SK-N-SH treated with all-trans-retinoic acid at 6 μM for 48 hours (cell line): ENCODE results near the gene ZFP14.

Source experiments
- ATAC-seq: fragments of 200-7000 bp; cut with Tn5 transposase; 3 replicates; pipeline ENCODE4 v1.9.1; 2020; ENCODE audit warnings: mild to moderate bottlenecking, moderate library complexity
- ARNTL ChIP-seq: fragments of 450-650 bp; formaldehyde crosslinking; IDR thresholded peaks from 2 replicates; pipeline ENCODE4 v1.5.0; 2020; ENCODE audit warnings: low read depth, mild to moderate bottlenecking, moderate library complexity, borderline replicate concordance
- BACH2 ChIP-seq: fragments of 250-450 bp; sonication (Bioruptor Pico); IDR thresholded peaks from 2 replicates; pipeline ENCODE4 v1.9.0; 2021; ENCODE audit warnings: mild to moderate bottlenecking, borderline replicate concordance
- CREB5 ChIP-seq: fragments of 250-450 bp; sonication (Bioruptor Pico); IDR thresholded peaks from 2 replicates; pipeline ENCODE4 v1.5.1; 2020; ENCODE audit warnings: low read depth, mild to moderate bottlenecking, moderate library complexity
- CSDC2 ChIP-seq: fragments of 250-450 bp; sonication (Bioruptor Pico); IDR thresholded peaks from 2 replicates; pipeline ENCODE4 v1.5.0; 2020; ENCODE audit warnings: mild to moderate bottlenecking, moderate library complexity
- ESRRG ChIP-seq: fragments of 250-450 bp; sonication (Bioruptor Pico); IDR thresholded peaks from 2 replicates; pipeline ENCODE4 v1.6.1; 2021; ENCODE audit warnings: mild to moderate bottlenecking
- GLIS3 ChIP-seq: fragments of 250-450 bp; sonication (Bioruptor Pico); IDR thresholded peaks from 2 replicates; pipeline ENCODE4 v1.5.0; 2020; ENCODE audit warnings: mild to moderate bottlenecking, moderate library complexity
- OSR1 ChIP-seq: fragments of 250-450 bp; sonication (Bioruptor Pico); IDR thresholded peaks from 2 replicates; pipeline ENCODE4 v1.8.0; 2022; ENCODE audit warnings: moderate library complexity, mild to moderate bottlenecking, inconsistent platforms
- POU6F1 ChIP-seq: fragments of 250-450 bp; sonication (Bioruptor Pico); IDR thresholded peaks from 2 replicates; pipeline ENCODE4 v1.8.0; 2021; ENCODE audit warnings: low read depth, mild to moderate bottlenecking, moderate library complexity, borderline replicate concordance
- PPARA ChIP-seq: fragments of 250-450 bp; sonication (Bioruptor Pico); IDR thresholded peaks from 2 replicates; pipeline ENCODE4 v1.5.0; 2020; ENCODE audit warnings: mild to moderate bottlenecking, borderline replicate concordance
- RARB ChIP-seq: fragments of 250-450 bp; sonication (Bioruptor Pico); IDR thresholded peaks from 2 replicates; pipeline ENCODE4 v1.8.0; 2021; ENCODE audit warnings: mild to moderate bottlenecking, moderate library complexity
- SNAI2 ChIP-seq: fragments of 250-450 bp; sonication (Bioruptor Pico); IDR thresholded peaks from 2 replicates; pipeline ENCODE4 v1.5.0; 2020; ENCODE audit warnings: mild to moderate bottlenecking, moderate library complexity
- TCF4 ChIP-seq: fragments of 250-450 bp; sonication (Bioruptor Pico); IDR thresholded peaks from 2 replicates; pipeline ENCODE4 v1.8.0; 2021; ENCODE audit warnings: mild to moderate bottlenecking, moderate library complexity, borderline replicate concordance
- TOX ChIP-seq: fragments of 250-450 bp; sonication (Bioruptor Pico); IDR thresholded peaks from 2 replicates; pipeline ENCODE4 v1.8.0; 2021; ENCODE audit warnings: mild to moderate bottlenecking, moderate library complexity, borderline replicate concordance
- ZC3H10 ChIP-seq: fragments of 250-450 bp; sonication (Bioruptor Pico); IDR thresholded peaks from 2 replicates; pipeline ENCODE4 v1.5.1; 2021; ENCODE audit warnings: mild to moderate bottlenecking, moderate library complexity
- ZFP3 ChIP-seq: fragments of 250-450 bp; sonication (Bioruptor Pico); IDR thresholded peaks from 2 replicates; pipeline ENCODE4 v1.5.0; 2020; ENCODE audit warnings: mild to moderate bottlenecking, moderate library complexity
- ZNF565 ChIP-seq: fragments of 450-650 bp; formaldehyde crosslinking; conservative IDR thresholded peaks from 2 replicates; pipeline ENCODE4 v1.5.0; 2020; ENCODE audit warnings: low read depth, mild to moderate bottlenecking, moderate library complexity
- ZNF8 ChIP-seq: fragments of 450-650 bp; formaldehyde crosslinking; IDR thresholded peaks from 2 replicates; pipeline ENCODE4 v1.5.0; 2020; ENCODE audit warnings: mild to moderate bottlenecking, moderate library complexity
- TF ChIP-seq, protein P1 (sequence below): fragments of 250-450 bp; sonication (Bioruptor Pico); IDR thresholded peaks from 2 replicates; pipeline ENCODE4 v1.5.1; 2021; ENCODE audit warnings: mild to moderate bottlenecking, moderate library complexity
- TF ChIP-seq, protein P2 (sequence below): fragments of 250-450 bp; sonication (Bioruptor Pico); IDR thresholded peaks from 2 replicates; pipeline ENCODE4 v1.5.0; 2020; ENCODE audit warnings: mild to moderate bottlenecking, moderate library complexity
- TF ChIP-seq, protein P3 (sequence below): fragments of 250-450 bp; sonication (Bioruptor Pico); IDR thresholded peaks from 2 replicates; pipeline ENCODE4 v1.8.0; 2020; ENCODE audit warnings: mild to moderate bottlenecking, moderate library complexity, borderline replicate concordance

ZFP14 gene

DNA sequence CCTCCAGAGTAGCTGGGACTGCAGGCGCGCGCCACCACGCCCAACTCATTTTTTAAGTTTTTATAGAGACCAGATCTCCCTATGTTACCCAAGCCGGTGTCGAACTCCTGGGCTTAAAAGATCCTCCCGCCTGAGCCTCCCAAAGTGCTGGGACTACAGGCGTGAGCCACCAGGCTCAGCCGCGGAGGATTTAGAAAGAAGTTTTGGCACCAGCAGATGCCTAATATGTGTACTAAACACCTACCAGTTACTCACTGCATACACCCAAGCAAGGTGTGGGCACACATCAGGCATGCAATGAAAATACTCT, 464 bp upstream of the ZFP14 start:
- no peak for ATAC-seq
- TF ChIP-seq POU6F1 (no peak), TCF4 (no peak), ARNTL (CRISPR knock-in tag) (no peak), SNAI2 (CRISPR knock-in tag) (no peak), CREB5 (CRISPR knock-in tag) (no peak), PPARA (CRISPR knock-in tag) (no peak), RARB (CRISPR knock-in tag) (no peak), GLIS3 (no peak), TOX (CRISPR knock-in tag) (no peak), ZNF8 (no peak), ZFP3 (CRISPR knock-in tag) (no peak), CSDC2 (no peak), BACH2 (CRISPR knock-in tag) (no peak)
- TF ChIP-seq, protein P1, sequence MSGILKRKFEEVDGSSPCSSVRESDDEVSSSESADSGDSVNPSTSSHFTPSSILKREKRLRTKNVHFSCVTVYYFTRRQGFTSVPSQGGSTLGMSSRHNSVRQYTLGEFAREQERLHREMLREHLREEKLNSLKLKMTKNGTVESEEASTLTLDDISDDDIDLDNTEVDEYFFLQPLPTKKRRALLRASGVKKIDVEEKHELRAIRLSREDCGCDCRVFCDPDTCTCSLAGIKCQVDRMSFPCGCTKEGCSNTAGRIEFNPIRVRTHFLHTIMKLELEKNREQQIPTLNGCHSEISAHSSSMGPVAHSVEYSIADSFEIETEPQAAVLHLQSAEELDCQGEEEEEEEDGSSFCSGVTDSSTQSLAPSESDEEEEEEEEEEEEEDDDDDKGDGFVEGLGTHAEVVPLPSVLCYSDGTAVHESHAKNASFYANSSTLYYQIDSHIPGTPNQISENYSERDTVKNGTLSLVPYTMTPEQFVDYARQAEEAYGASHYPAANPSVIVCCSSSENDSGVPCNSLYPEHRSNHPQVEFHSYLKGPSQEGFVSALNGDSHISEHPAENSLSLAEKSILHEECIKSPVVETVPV: no peak
- TF ChIP-seq, protein P2, sequence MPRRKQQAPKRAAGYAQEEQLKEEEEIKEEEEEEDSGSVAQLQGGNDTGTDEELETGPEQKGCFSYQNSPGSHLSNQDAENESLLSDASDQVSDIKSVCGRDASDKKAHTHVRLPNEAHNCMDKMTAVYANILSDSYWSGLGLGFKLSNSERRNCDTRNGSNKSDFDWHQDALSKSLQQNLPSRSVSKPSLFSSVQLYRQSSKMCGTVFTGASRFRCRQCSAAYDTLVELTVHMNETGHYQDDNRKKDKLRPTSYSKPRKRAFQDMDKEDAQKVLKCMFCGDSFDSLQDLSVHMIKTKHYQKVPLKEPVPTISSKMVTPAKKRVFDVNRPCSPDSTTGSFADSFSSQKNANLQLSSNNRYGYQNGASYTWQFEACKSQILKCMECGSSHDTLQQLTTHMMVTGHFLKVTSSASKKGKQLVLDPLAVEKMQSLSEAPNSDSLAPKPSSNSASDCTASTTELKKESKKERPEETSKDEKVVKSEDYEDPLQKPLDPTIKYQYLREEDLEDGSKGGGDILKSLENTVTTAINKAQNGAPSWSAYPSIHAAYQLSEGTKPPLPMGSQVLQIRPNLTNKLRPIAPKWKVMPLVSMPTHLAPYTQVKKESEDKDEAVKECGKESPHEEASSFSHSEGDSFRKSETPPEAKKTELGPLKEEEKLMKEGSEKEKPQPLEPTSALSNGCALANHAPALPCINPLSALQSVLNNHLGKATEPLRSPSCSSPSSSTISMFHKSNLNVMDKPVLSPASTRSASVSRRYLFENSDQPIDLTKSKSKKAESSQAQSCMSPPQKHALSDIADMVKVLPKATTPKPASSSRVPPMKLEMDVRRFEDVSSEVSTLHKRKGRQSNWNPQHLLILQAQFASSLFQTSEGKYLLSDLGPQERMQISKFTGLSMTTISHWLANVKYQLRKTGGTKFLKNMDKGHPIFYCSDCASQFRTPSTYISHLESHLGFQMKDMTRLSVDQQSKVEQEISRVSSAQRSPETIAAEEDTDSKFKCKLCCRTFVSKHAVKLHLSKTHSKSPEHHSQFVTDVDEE (CRISPR knock-in tag): no peak
- TF ChIP-seq, protein P3, sequence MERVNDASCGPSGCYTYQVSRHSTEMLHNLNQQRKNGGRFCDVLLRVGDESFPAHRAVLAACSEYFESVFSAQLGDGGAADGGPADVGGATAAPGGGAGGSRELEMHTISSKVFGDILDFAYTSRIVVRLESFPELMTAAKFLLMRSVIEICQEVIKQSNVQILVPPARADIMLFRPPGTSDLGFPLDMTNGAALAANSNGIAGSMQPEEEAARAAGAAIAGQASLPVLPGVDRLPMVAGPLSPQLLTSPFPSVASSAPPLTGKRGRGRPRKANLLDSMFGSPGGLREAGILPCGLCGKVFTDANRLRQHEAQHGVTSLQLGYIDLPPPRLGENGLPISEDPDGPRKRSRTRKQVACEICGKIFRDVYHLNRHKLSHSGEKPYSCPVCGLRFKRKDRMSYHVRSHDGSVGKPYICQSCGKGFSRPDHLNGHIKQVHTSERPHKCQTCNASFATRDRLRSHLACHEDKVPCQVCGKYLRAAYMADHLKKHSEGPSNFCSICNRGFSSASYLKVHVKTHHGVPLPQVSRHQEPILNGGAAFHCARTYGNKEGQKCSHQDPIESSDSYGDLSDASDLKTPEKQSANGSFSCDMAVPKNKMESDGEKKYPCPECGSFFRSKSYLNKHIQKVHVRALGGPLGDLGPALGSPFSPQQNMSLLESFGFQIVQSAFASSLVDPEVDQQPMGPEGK (CRISPR knock-in tag): no peak

DNA sequence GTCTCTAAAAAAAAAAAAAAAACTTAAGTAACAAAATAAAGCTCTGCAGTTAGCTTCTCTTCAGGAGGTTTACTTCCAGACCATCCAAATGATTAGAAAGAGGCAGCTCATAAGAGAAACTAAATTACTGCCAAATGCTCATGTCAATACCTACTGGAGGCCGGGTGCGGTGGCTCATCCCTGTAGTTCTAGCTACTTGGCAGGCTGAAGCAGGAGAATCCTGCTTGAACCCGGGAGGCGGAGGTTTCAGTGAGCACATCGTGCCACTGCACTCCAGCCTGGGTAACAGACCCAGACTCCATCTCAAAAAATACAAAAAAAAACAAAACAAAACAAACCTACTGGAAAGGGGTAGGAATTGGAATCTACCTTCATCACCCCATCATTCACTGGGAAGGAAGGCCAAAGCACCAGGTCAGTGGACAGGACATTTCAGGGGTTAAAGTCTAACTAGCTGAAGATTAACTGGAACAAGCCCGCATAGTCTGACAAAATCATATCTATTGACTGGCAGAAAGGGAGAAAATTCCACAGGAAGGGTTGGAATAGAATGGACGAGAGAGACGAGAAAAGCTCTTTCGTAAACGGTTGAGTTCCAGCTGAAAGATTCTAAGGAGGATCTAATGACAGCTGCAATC, 1.3 kb downstream of the ZFP14 start:
- ATAC-seq: no peak
- no peak for TF ChIP-seq ZNF8
- TF ChIP-seq ZC3H10: no peak
- TF ChIP-seq ARNTL (CRISPR knock-in tag): no peak
- TF ChIP-seq TOX (CRISPR knock-in tag): no peak
- no peak for TF ChIP-seq GLIS3
- no peak for TF ChIP-seq ESRRG (CRISPR knock-in tag)
- TF ChIP-seq, protein P3 (CRISPR knock-in tag): no peak
- no peak for TF ChIP-seq RARB (CRISPR knock-in tag)
- TF ChIP-seq OSR1 (CRISPR knock-in tag): no peak
- no peak for TF ChIP-seq ZFP3 (CRISPR knock-in tag)
- TF ChIP-seq, protein P2 (CRISPR knock-in tag): no peak
- TF ChIP-seq TCF4: no peak
- TF ChIP-seq CREB5 (CRISPR knock-in tag): no peak
- TF ChIP-seq PPARA (CRISPR knock-in tag): no peak
- no peak for TF ChIP-seq CSDC2
- no peak for TF ChIP-seq POU6F1
- no peak for TF ChIP-seq ZNF565 (CRISPR knock-in tag)
- TF ChIP-seq BACH2 (CRISPR knock-in tag): no peak
